Body of pancreas (tissue), 4 donors: Measurements from ENCODE around the gene EFCAB14. TPM values are rescaled to one million over a fixed set of nuclear protein-coding genes. Genes with fewer than 3 reads are reported as not detected.

Experiments used
- ATAC-seq: fragments of 150-250 bp; one replicate; pipeline ENCODE4 v1.9.1; 2016
- DNase-seq, 4 donors: peaks; one replicate each; pipeline ENCODE4 v3.0.0-alpha.2; 2019
- H3K27ac ChIP-seq, 4 donors: fragments of 200-600 bp; sonication (generic); 1 replicate in 3 of 4; 2 replicates in 1 of 4; pipeline versions ENCODE4 v1.5.1 to v1.6.1; 2016 to 2019; ENCODE audit warnings: mild to moderate bottlenecking in 1 of 4, mixed read lengths in 1 of 4, moderate library complexity in 1 of 4
- H3K27me3 ChIP-seq, 2 donors: fragments of 200-600 bp; sonication (generic); one replicate each; pipeline ENCODE4 v1.6.0; 2016; ENCODE audit warnings: mild to moderate bottlenecking in 1 of 2
- H3K36me3 ChIP-seq, 2 donors: fragments of 200-600 bp; sonication (generic); replicated peaks in 1 of 2; 2 replicates each; pipeline ENCODE4 v1.5.1; 2016; ENCODE audit warnings: low read depth in 2 of 2; ENCODE audit not compliant: insufficient read depth in 1 of 2
- H3K4me1 ChIP-seq: fragments of 200-600 bp; sonication (generic); one replicate; pipeline ENCODE4 v1.6.0; 2016
- H3K4me3 ChIP-seq, 2 donors: fragments of 200-600 bp; sonication (generic); 1 replicate in 1 of 2; 2 replicates in 1 of 2; pipeline ENCODE4 v1.5.1; 2016 to 2019
- H3K9me3 ChIP-seq, 3 donors: fragments of 200-600 bp; sonication (generic); 1 replicate in 2 of 3; 2 replicates in 1 of 3; pipeline ENCODE4 v1.5.1; 2016
- CTCF ChIP-seq, 7 experiments: fragments of 450-650 bp in 4 of 7; fragments of 200-600 bp in 3 of 7; sonication (generic) in 3 of 7; IDR thresholded peaks; one replicate each; pipeline ENCODE4 v1.5.1; 2016 to 2019; ENCODE audit warnings: antibody characterized with exemption in 7 of 7
- POLR2A ChIP-seq, 3 donors: fragments of 450-650 bp; IDR thresholded peaks; one replicate each; pipeline ENCODE4 v1.6.1; 2016; ENCODE audit warnings: antibody characterized with exemption in 3 of 3, mild to moderate bottlenecking in 2 of 3
- WGBS, 2 donors: methylation state at CpG; one replicate each; pipeline ENCODE4 v1.1.5; 2017; 5-methylcytosine and 5-hydroxymethylcytosine counted together
- intact Hi-C: fragments of 100-400 bp; cut with DNase I; formaldehyde crosslinking; loops from one replicate; pipeline ENCODE4 v1.15.1; 2023
- total RNA-seq, 2 donors: library from RNA; depleted of rRNA; stranded (reverse); fragments of >200 nt; gene quantifications; one replicate each; pipeline ENCODE4 v1.1.0, GENCODE V29; 2016

The EFCAB14 gene
- total RNA-seq, 2 donors from 2014 or later = 36.9 to 40.7 TPM

- Histone ChIP-seq H3K4me1 (no peaks in the 10 kb centered on the region), H3K27me3 (no peaks in the 10 kb centered on the region), H3K4me3 (no peak overlapping the region), H3K36me3 (peaks cover 0 to 15% of the 10 kb centered on the region in 2 donors), H3K27ac (no peak overlapping the region), H3K9me3 (no peaks in the 10 kb centered on the region)
- WGBS, 2 donors = 75 to 83% methylated on average over 2 of the region's 2 CpGs
- ATAC-seq = no peak
- TF ChIP-seq POLR2A (IDR thresholded peaks at IDR 0.05) (no peak), CTCF (IDR thresholded peaks at IDR 0.05) (no peak)
- intact Hi-C loops = no loop called here
- no peak for DNase-seq
Observed at GRCh38 chr1:46630719-46631118, 88.2 kb downstream of the EFCAB14 start.

Other genes starting within 250 kb of the EFCAB14 start
- not detected for gene DMBX1, start 229.3 kb downstream of the EFCAB14 start, total RNA-seq
- gene KNCN, start 167.5 kb downstream of the EFCAB14 start, total RNA-seq = not detected
- gene MKNK1, start 114.8 kb downstream of the EFCAB14 start, total RNA-seq = 100 to 1,000 TPM; 155 to 238 TPM
- 10 to 100 TPM; 20.8 to 23.3 TPM for gene MOB3C, start 102.3 kb downstream of the EFCAB14 start, total RNA-seq
- gene ATPAF1, start 50.8 kb downstream of the EFCAB14 start, total RNA-seq = 10 to 100 TPM; 22.8 to 33.0 TPM
- not detected for gene TEX38, start 47.3 kb downstream of the EFCAB14 start, total RNA-seq
- 10 to 100 TPM; 12.5 to 30.0 TPM for gene CYP4B1, start 79.9 kb upstream of the EFCAB14 start, total RNA-seq
- under 1 TPM in 1 of 2 donors, not detected in 1; 0.78 TPM for gene CYP4A11, start 222.4 kb upstream of the EFCAB14 start, total RNA-seq